H9 (cell line): ENCODE measurements around the gene SMO. TPM values are rescaled to one million over a fixed set of nuclear protein-coding genes. Genes with fewer than 3 reads are reported as not detected.

Experiments
- DNase-seq: peaks from one replicate; pipeline ENCODE4 v3.0.0-alpha.2; 2017
- H2AFZ ChIP-seq: one replicate; pipeline ENCODE4 v1.6.1; 2013; ENCODE audit warnings: mild to moderate bottlenecking, low read length, control low read depth, moderate library complexity
- H2AK5ac ChIP-seq: 2 replicates; pipeline ENCODE4 v1.6.1; 2013; ENCODE audit warnings: low read length, control low read depth, mixed read lengths; ENCODE audit not compliant: insufficient read length
- H2BK120ac ChIP-seq: one replicate; pipeline ENCODE4 v1.6.1; 2013; ENCODE audit warnings: low read depth, mild to moderate bottlenecking, low read length, control low read depth, inconsistent platforms; ENCODE audit not compliant: poor library complexity, severe bottlenecking
- H2BK12ac ChIP-seq: 2 replicates; pipeline ENCODE4 v1.6.1; 2013; ENCODE audit warnings: low read length, control low read depth, mixed read lengths, low read depth; ENCODE audit not compliant: insufficient read length
- H2BK15ac ChIP-seq: 2 replicates; pipeline ENCODE4 v1.6.1; 2013; ENCODE audit warnings: low read depth, low read length, control low read depth
- H2BK20ac ChIP-seq: one replicate; pipeline ENCODE4 v1.6.1; 2013; ENCODE audit warnings: low read depth, mild to moderate bottlenecking, low read length, control low read depth, inconsistent platforms; ENCODE audit not compliant: poor library complexity, severe bottlenecking
- H2BK5ac ChIP-seq: 2 replicates; pipeline ENCODE4 v1.6.1; 2013; ENCODE audit warnings: low read length, control low read depth, mixed read lengths; ENCODE audit not compliant: insufficient read length
- H3K14ac ChIP-seq: 2 replicates; pipeline ENCODE4 v1.6.1; 2013; ENCODE audit warnings: low read length, control low read depth; ENCODE audit not compliant: insufficient read depth
- H3K18ac ChIP-seq: 2 replicates; pipeline ENCODE4 v1.6.1; 2013; ENCODE audit warnings: low read depth, mild to moderate bottlenecking, mixed read lengths, low read length, control low read depth; ENCODE audit not compliant: insufficient read length
- H3K23ac ChIP-seq: 2 replicates; pipeline ENCODE4 v1.6.1; 2013; ENCODE audit warnings: low read length, control low read depth, mixed read lengths, low read depth; ENCODE audit not compliant: insufficient read length
- H3K23me2 ChIP-seq: 2 replicates; pipeline ENCODE4 v1.6.1; 2013; ENCODE audit warnings: low read depth, mild to moderate bottlenecking, mixed read lengths, low read length, control low read depth; ENCODE audit not compliant: insufficient read length, poor library complexity, severe bottlenecking
- H3K27ac ChIP-seq: 2 replicates; pipeline ENCODE4 v1.5.1; 2013; ENCODE audit warnings: low read length, control low read depth, mixed read lengths, low read depth; ENCODE audit not compliant: insufficient read length
- H3K27me3 ChIP-seq: 2 replicates; pipeline ENCODE4 v1.6.1; 2013; ENCODE audit warnings: low read length, control low read depth, inconsistent platforms; ENCODE audit not compliant: insufficient read depth
- H3K4ac ChIP-seq: 2 replicates; pipeline ENCODE4 v1.6.1; 2013; ENCODE audit warnings: low read depth, mild to moderate bottlenecking, control low read depth, inconsistent platforms, low read length, moderate library complexity
- H3K4me1 ChIP-seq: 2 replicates; pipeline ENCODE4 v1.6.1; 2013; ENCODE audit warnings: low read length, control low read depth, inconsistent platforms; ENCODE audit not compliant: insufficient read depth
- H3K4me2 ChIP-seq: 2 replicates; pipeline ENCODE4 v1.6.1; 2013; ENCODE audit warnings: low read length, control low read depth, mixed read lengths; ENCODE audit not compliant: insufficient read length, insufficient read depth
- H3K56ac ChIP-seq: 2 replicates; pipeline ENCODE4 v1.6.1; 2013; ENCODE audit warnings: low read depth, mild to moderate bottlenecking, mixed read lengths, low read length, control low read depth; ENCODE audit not compliant: insufficient read length
- H3K79me1 ChIP-seq: 2 replicates; pipeline ENCODE4 v1.6.1; 2013; ENCODE audit warnings: low read depth, mild to moderate bottlenecking, moderate library complexity, low read length, control low read depth, inconsistent platforms; ENCODE audit not compliant: insufficient read depth, poor library complexity, severe bottlenecking
- H3K79me2 ChIP-seq: 2 replicates; pipeline ENCODE4 v1.6.1; 2013; ENCODE audit warnings: low read length, control low read depth, inconsistent platforms; ENCODE audit not compliant: insufficient read depth
- H3K9ac ChIP-seq: 2 replicates; pipeline ENCODE4 v1.6.1; 2013; ENCODE audit warnings: low read length, control low read depth, mixed read lengths; ENCODE audit not compliant: insufficient read length; ENCODE audit errors: extremely low read depth
- H3K9me3 ChIP-seq: one replicate; pipeline ENCODE4 v1.6.1; 2013; ENCODE audit warnings: low read depth, low read length, inconsistent platforms; ENCODE audit not compliant: control insufficient read depth
- H3T11ph ChIP-seq: one replicate; pipeline ENCODE4 v1.6.1; 2013; ENCODE audit warnings: mild to moderate bottlenecking, low read length, control low read depth, inconsistent platforms
- H4K20me1 ChIP-seq: one replicate; pipeline ENCODE4 v1.6.1; 2013; ENCODE audit not compliant: control insufficient read depth, insufficient read length, insufficient read depth
- H4K5ac ChIP-seq: 2 replicates; pipeline ENCODE4 v1.6.1; 2013; ENCODE audit warnings: low read depth, mild to moderate bottlenecking, mixed read lengths, low read length, control low read depth; ENCODE audit not compliant: insufficient read length
- H4K8ac ChIP-seq: replicated peaks from 2 replicates; pipeline ENCODE4 v1.6.1; 2013; ENCODE audit warnings: low read length, control low read depth, mixed read lengths, low read depth; ENCODE audit not compliant: insufficient read length
- H4K91ac ChIP-seq: 2 replicates; pipeline ENCODE4 v1.6.1; 2013; ENCODE audit warnings: low read depth, mild to moderate bottlenecking, moderate library complexity, mixed read lengths, low read length, control low read depth; ENCODE audit not compliant: insufficient read length
- H3K27ac Mint-ChIP-seq, 3 experiments: 2 replicates in 2 of 3; 3 replicates in 1 of 3; pipeline ENCODE4 v1.8.0; 2020 to 2021; ENCODE audit warnings: mixed read lengths in 3 of 3, mild to moderate bottlenecking in 1 of 3, moderate library complexity in 1 of 3
- H3K27me3 Mint-ChIP-seq: 2 replicates; pipeline ENCODE4 v1.8.0; 2021; ENCODE audit warnings: low read depth, mild to moderate bottlenecking, moderate library complexity, mixed read lengths
- H3K36me3 Mint-ChIP-seq, 3 experiments: 2 replicates in 2 of 3; 3 replicates in 1 of 3; pipeline ENCODE4 v1.8.0; 2020 to 2021; ENCODE audit warnings: low read depth in 3 of 3, mixed read lengths in 3 of 3; ENCODE audit not compliant: insufficient read depth in 1 of 3
- H3K4me1 Mint-ChIP-seq, 2 experiments: 2 replicates each; pipeline ENCODE4 v1.8.0; 2020; ENCODE audit warnings: mixed read lengths in 2 of 2
- H3K4me3 Mint-ChIP-seq, 2 experiments: 2 replicates in 1 of 2; 3 replicates in 1 of 2; pipeline ENCODE4 v1.8.0; 2020 to 2021; ENCODE audit warnings: mild to moderate bottlenecking in 2 of 2, mixed read lengths in 2 of 2, moderate library complexity in 1 of 2
- H3K9me3 Mint-ChIP-seq, 2 experiments: 2 replicates in 1 of 2; 3 replicates in 1 of 2; pipeline ENCODE4 v1.8.0; 2020; ENCODE audit warnings: mild to moderate bottlenecking in 2 of 2, mixed read lengths in 2 of 2, moderate library complexity in 1 of 2
- CTCF ChIP-seq: fragments of 200-600 bp; sonication (generic); conservative IDR thresholded peaks from 3 replicates; pipeline ENCODE4 v1.8.0; 2021; ENCODE audit warnings: antibody characterized with exemption, mild to moderate bottlenecking
- WGBS: extraction: QIAGEN DNeasy Blood & Tissue Kit; methylation state at CpG from one replicate; pipeline ENCODE4 v1.1.7; 2013; ENCODE audit warnings: missing lambda C conversion rate, low lambda C conversion rate, mixed read lengths; ENCODE audit not compliant: insufficient read length; ENCODE audit errors: extremely low coverage; 5-methylcytosine and 5-hydroxymethylcytosine counted together
- total RNA-seq: library from RNA; stranded (reverse); gene quantifications from 2 replicates; pipeline ENCODE4 v1.2.1, GENCODE V29; 2021

Gene SMO
- total RNA-seq, 1 experiment from 2014 or later: 66.8 TPM

GRCh38 chr7:129205987-129206785 lies 17.8 kb downstream of the SMO start:
- Mint-ChIP-seq H3K4me1 (peaks cover 0 to 2% of the 10 kb centered on the region in 2 experiments; a peak in 1 of 4 replicates), H3K27ac (no peak overlapping the region), H3K36me3 (peaks cover 20 to 57% (median 56%) of the 10 kb centered on the region in 3 experiments), H3K27me3 (no peaks in the 10 kb centered on the region), H3K4me3 (no peak overlapping the region), H3K9me3 (no peaks in the 10 kb centered on the region; a peak in 1 of 5 replicates)
- Histone ChIP-seq H3K18ac (no peak overlapping the region), H3K23ac (no peak overlapping the region), H3K9ac (no peak overlapping the region), H3K23me2 (no peaks in the 10 kb centered on the region), H3K4me1 (no peaks in the 10 kb centered on the region), H3K27ac (no peak overlapping the region), H2AFZ (no peak overlapping the region), H3K27me3 (no peaks in the 10 kb centered on the region), H3K14ac (no peak overlapping the region), H4K5ac (no peak overlapping the region), H4K20me1 (no peaks in the 10 kb centered on the region), H2BK12ac (no peak overlapping the region), H2BK15ac (no peak overlapping the region), H4K8ac (no peak overlapping the region), H2BK120ac (no peak overlapping the region), H3T11ph (no peak overlapping the region), H3K4me2 (no peak overlapping the region), H2BK20ac (no peak overlapping the region), H3K9me3 (no peaks in the 10 kb centered on the region), H2BK5ac (no peak overlapping the region), H4K91ac (no peak overlapping the region), H3K56ac (no peak overlapping the region), H3K79me1 (no peaks in the 10 kb centered on the region), H3K4ac (no peak overlapping the region), H2AK5ac (no peak overlapping the region), H3K79me2 (no peaks in the 10 kb centered on the region)
- no peak for TF ChIP-seq CTCF
- DNase-seq: no peak
- WGBS: no CpG with 5 or more reads among the region's 18 CpGs
